ENCODE results near the gene GPR158.

Gene GPR158

GRCh38 chr10:25505466-25505865 is 330.7 kb downstream of the GPR158 start:
- no peak for DNase-seq

GRCh38 chr10:25506821-25507335 is 332.1 kb downstream of the GPR158 start:
- no peak for DNase-seq

GRCh38 chr10:25508112-25508815 is 333.5 kb downstream of the GPR158 start:
- DNase-seq = no peak

GRCh38 chr10:25509151-25509550 is 334.4 kb downstream of the GPR158 start:
- no peak for DNase-seq

- DNase-seq = no peak
Measured at GRCh38 chr10:25522294-25522693, 347.5 kb downstream of the GPR158 start.

- DNase-seq = no peak
Measured at GRCh38 chr10:25522946-25523608, 348.3 kb downstream of the GPR158 start.

GRCh38 chr10:25530306-25530705 is 355.5 kb downstream of the GPR158 start:
- DNase-seq = no peak

- no peak for DNase-seq
Measured at GRCh38 chr10:25531457-25532061, 356.8 kb downstream of the GPR158 start.

GRCh38 chr10:25532213-25532612 is 357.4 kb downstream of the GPR158 start:
- DNase-seq = no peak

- DNase-seq = no peak
Measured at GRCh38 chr10:25536027-25536426, 361.2 kb downstream of the GPR158 start.

- no peak for DNase-seq
Measured at GRCh38 chr10:25547382-25547781, 372.6 kb downstream of the GPR158 start.

GRCh38 chr10:25552283-25552919 is 377.6 kb downstream of the GPR158 start:
- no peak for DNase-seq

- no peak for DNase-seq
Measured at GRCh38 chr10:25555865-25556264, 381.1 kb downstream of the GPR158 start.

- DNase-seq = no peak
Measured at GRCh38 chr10:25556457-25556856, 381.7 kb downstream of the GPR158 start.

GRCh38 chr10:25557136-25557535 is 382.3 kb downstream of the GPR158 start:
- no peak for DNase-seq

GRCh38 chr10:25561758-25562157 is 387.0 kb downstream of the GPR158 start:
- DNase-seq = no peak

GRCh38 chr10:25562547-25562946 is 387.7 kb downstream of the GPR158 start:
- no peak for DNase-seq

GRCh38 chr10:25564351-25564750 is 389.6 kb downstream of the GPR158 start:
- DNase-seq = no peak

- DNase-seq = no peak
Measured at GRCh38 chr10:25565570-25565969, 390.8 kb downstream of the GPR158 start.

GRCh38 chr10:25573316-25573715 is 398.5 kb downstream of the GPR158 start:
- DNase-seq = no peak

GRCh38 chr10:25575343-25575742 is 400.5 kb downstream of the GPR158 start:
- DNase-seq = no peak

GRCh38 chr10:25578061-25578460 is 403.3 kb downstream of the GPR158 start:
- DNase-seq = no peak

- DNase-seq = no peak
Measured at GRCh38 chr10:25582961-25583360, 408.2 kb downstream of the GPR158 start.

- no peak for DNase-seq
Measured at GRCh38 chr10:25600651-25601050, 425.9 kb downstream of the GPR158 start.
